H1 (cell line): ENCODE data around the gene EIPR1. TPM values are rescaled to one million over a fixed set of nuclear protein-coding genes. Genes with fewer than 3 reads are reported as not detected.

Experiments
- polyA plus RNA-seq, 7 experiments: library from polyadenylated mRNA; depleted of rRNA in 3 of 7; stranded (reverse) in 5 of 7; unstranded in 2 of 7; fragments of >200 nt in 5 of 7; fragments of 200-250 nt in 2 of 7; gene quantifications; 1 replicate in 5 of 7; 2 replicates in 1 of 7; 4 replicates in 1 of 7; pipeline versions ENCODE4 v1.2.1 to v1.2.3, GENCODE V29; 2011 to 2013; ENCODE audit warnings: missing spikeins in 2 of 7, mixed read lengths in 2 of 7
- total RNA-seq: library from RNA; stranded (reverse); fragmentation: NEBNext Ultra II Directional; extraction: Animal tissue kit (Norgen Biotek cat#: 25700); gene quantifications from 2 replicates; pipeline ENCODE4 v1.2.1, GENCODE V29; 2021
- TF ChIP-seq, protein P1 (sequence below): fragments of 300-600 bp; sonication (generic); IDR thresholded peaks from 2 replicates; pipeline ENCODE4 v1.7.1; 2012; ENCODE audit warnings: low read length, moderate library complexity, mild to moderate bottlenecking, inconsistent platforms; ENCODE audit not compliant: insufficient replicate concordance

The EIPR1 gene
- total and polyA plus RNA-seq, 2 of the 8 experiments (the other 6 are each of a cell fraction or from before 2014, with no cell fraction given): 26.3 to 56.4 TPM

GRCh38 chr2:3357926-3358325, 19.7 kb downstream of the EIPR1 start (continued):
- TF ChIP-seq, protein P1, sequence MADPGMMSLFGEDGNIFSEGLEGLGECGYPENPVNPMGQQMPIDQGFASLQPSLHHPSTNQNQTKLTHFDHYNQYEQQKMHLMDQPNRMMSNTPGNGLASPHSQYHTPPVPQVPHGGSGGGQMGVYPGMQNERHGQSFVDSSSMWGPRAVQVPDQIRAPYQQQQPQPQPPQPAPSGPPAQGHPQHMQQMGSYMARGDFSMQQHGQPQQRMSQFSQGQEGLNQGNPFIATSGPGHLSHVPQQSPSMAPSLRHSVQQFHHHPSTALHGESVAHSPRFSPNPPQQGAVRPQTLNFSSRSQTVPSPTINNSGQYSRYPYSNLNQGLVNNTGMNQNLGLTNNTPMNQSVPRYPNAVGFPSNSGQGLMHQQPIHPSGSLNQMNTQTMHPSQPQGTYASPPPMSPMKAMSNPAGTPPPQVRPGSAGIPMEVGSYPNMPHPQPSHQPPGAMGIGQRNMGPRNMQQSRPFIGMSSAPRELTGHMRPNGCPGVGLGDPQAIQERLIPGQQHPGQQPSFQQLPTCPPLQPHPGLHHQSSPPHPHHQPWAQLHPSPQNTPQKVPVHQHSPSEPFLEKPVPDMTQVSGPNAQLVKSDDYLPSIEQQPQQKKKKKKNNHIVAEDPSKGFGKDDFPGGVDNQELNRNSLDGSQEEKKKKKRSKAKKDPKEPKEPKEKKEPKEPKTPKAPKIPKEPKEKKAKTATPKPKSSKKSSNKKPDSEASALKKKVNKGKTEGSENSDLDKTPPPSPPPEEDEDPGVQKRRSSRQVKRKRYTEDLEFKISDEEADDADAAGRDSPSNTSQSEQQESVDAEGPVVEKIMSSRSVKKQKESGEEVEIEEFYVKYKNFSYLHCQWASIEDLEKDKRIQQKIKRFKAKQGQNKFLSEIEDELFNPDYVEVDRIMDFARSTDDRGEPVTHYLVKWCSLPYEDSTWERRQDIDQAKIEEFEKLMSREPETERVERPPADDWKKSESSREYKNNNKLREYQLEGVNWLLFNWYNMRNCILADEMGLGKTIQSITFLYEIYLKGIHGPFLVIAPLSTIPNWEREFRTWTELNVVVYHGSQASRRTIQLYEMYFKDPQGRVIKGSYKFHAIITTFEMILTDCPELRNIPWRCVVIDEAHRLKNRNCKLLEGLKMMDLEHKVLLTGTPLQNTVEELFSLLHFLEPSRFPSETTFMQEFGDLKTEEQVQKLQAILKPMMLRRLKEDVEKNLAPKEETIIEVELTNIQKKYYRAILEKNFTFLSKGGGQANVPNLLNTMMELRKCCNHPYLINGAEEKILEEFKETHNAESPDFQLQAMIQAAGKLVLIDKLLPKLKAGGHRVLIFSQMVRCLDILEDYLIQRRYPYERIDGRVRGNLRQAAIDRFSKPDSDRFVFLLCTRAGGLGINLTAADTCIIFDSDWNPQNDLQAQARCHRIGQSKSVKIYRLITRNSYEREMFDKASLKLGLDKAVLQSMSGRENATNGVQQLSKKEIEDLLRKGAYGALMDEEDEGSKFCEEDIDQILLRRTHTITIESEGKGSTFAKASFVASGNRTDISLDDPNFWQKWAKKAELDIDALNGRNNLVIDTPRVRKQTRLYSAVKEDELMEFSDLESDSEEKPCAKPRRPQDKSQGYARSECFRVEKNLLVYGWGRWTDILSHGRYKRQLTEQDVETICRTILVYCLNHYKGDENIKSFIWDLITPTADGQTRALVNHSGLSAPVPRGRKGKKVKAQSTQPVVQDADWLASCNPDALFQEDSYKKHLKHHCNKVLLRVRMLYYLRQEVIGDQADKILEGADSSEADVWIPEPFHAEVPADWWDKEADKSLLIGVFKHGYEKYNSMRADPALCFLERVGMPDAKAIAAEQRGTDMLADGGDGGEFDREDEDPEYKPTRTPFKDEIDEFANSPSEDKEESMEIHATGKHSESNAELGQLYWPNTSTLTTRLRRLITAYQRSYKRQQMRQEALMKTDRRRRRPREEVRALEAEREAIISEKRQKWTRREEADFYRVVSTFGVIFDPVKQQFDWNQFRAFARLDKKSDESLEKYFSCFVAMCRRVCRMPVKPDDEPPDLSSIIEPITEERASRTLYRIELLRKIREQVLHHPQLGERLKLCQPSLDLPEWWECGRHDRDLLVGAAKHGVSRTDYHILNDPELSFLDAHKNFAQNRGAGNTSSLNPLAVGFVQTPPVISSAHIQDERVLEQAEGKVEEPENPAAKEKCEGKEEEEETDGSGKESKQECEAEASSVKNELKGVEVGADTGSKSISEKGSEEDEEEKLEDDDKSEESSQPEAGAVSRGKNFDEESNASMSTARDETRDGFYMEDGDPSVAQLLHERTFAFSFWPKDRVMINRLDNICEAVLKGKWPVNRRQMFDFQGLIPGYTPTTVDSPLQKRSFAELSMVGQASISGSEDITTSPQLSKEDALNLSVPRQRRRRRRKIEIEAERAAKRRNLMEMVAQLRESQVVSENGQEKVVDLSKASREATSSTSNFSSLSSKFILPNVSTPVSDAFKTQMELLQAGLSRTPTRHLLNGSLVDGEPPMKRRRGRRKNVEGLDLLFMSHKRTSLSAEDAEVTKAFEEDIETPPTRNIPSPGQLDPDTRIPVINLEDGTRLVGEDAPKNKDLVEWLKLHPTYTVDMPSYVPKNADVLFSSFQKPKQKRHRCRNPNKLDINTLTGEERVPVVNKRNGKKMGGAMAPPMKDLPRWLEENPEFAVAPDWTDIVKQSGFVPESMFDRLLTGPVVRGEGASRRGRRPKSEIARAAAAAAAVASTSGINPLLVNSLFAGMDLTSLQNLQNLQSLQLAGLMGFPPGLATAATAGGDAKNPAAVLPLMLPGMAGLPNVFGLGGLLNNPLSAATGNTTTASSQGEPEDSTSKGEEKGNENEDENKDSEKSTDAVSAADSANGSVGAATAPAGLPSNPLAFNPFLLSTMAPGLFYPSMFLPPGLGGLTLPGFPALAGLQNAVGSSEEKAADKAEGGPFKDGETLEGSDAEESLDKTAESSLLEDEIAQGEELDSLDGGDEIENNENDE: no peak
